Kidney epithelial cell (primary cell): ENCODE results near the gene APP. TPM values are rescaled to one million over a fixed set of nuclear protein-coding genes. Genes with fewer than 3 reads are reported as not detected.

Source experiments
- DNase-seq: peaks from one replicate; pipeline ENCODE4 v3.0.0-alpha.2; 2010; ENCODE audit warnings: low read depth
- H3K27me3 ChIP-seq: 2 replicates; pipeline ENCODE4 v1.6.0; 2011; ENCODE audit warnings: low read length; ENCODE audit not compliant: control insufficient read depth, insufficient read depth
- H3K36me3 ChIP-seq: 2 replicates; pipeline ENCODE4 v1.5.1; 2011; ENCODE audit warnings: low read length; ENCODE audit not compliant: control insufficient read depth, insufficient read depth
- H3K4me3 ChIP-seq: 2 replicates; pipeline ENCODE4 v1.5.1; 2011; ENCODE audit warnings: low read depth, mild to moderate bottlenecking, control low read depth, low read length
- CTCF ChIP-seq: IDR thresholded peaks from 2 replicates; pipeline ENCODE4 v1.5.1; 2011; ENCODE audit warnings: mild to moderate bottlenecking, moderate library complexity, low read length, control low read depth, inconsistent platforms; ENCODE audit not compliant: insufficient read depth, poor library complexity, severe bottlenecking
- total RNA-seq: library from RNA; depleted of rRNA; stranded (reverse); fragments of >200 nt; gene quantifications from 2 replicates; pipeline ENCODE4 v1.2.3, GENCODE V29; 2015

APP gene
- total RNA-seq, 1 donor from 2014 or later = 624 TPM

GRCh38 chr21:25837533-25838265 lies 332.9 kb downstream of the APP start:
- H3K4me3 ChIP-seq = no peak overlapping the region
- TF ChIP-seq CTCF = no peak
- H3K36me3 ChIP-seq = no peaks in the 10 kb centered on the region
- no peaks in the 10 kb centered on the region for H3K27me3 ChIP-seq
- DNase-seq = no peak

- no peak for DNase-seq
- Histone ChIP-seq H3K36me3 (no peaks in the 10 kb centered on the region), H3K4me3 (no peak overlapping the region), H3K27me3 (no peaks in the 10 kb centered on the region)
- TF ChIP-seq CTCF = no peak
Observed at GRCh38 chr21:25836396-25836795, 334.2 kb downstream of the APP start.

- no peak overlapping the region for H3K4me3 ChIP-seq
- H3K27me3 ChIP-seq = no peaks in the 10 kb centered on the region
- no peak for TF ChIP-seq CTCF
- no peaks in the 10 kb centered on the region for H3K36me3 ChIP-seq
- no peak for DNase-seq
Observed at GRCh38 chr21:25834381-25834780, 336.2 kb downstream of the APP start.

- Histone ChIP-seq H3K36me3 (no peaks in the 10 kb centered on the region), H3K27me3 (no peaks in the 10 kb centered on the region), H3K4me3 (no peak overlapping the region)
- no peak for DNase-seq
- no peak for TF ChIP-seq CTCF
Observed at GRCh38 chr21:25831300-25831960, 339.1 kb downstream of the APP start.
